Measurements from ENCODE around the gene ISCU.
"Not testable (repeated sequence)": the region's sequence is repeated elsewhere in the genome, so short reads cannot be mapped to it uniquely, and the experiment has no call there.

ISCU gene

DNA sequence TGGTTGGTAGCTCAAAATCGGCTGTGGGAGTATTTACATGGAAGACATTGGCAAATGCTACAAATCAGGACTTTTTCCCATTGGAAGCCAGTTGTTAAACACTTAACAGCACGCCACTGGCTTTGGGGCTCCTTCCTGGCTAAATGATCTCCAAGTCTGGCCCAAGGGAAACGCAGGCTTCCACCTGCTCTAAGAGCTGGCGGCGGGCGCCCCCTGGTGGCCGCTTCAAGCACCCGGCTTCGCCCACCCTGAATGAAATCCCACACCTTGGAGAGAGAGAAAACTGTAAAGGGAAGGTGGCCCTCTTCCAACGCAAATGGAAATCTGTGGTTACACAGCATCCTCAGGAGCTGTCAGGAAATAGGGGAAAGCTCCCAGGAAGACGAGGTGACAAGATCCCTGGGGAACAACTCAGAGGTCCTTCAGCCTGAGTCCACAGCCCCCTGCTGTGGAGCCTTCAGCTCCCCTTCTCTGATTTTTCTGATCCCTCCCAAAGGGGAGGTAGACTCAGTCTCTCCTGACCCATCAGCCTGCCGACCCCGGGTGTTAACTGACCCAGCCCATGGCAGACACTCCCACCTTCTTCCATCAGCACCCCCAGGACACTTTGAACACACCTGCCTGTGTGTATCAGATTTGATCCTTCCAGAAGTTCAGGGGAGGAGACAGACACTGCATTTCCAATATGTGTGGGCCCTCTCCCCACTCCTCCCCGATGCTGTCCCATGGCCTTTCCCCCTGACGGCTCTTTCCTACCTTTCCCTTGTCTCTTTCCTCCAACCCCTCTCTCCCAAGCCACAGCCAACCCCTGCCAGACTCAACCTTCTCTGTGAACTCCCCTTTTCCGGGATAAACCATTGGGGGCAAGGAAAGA is 55.9 kb downstream of the ISCU start:
- peak; percentile 69 for DNase-seq (ENCODE audit: low spot score)

GRCh38 chr12:108618953-108619274 is 56.5 kb downstream of the ISCU start:
- not testable (repeated sequence) for DNase-seq (ENCODE audit: low spot score)
